Trophoblast cell (in vitro differentiated cells and primary cell): ENCODE results near the gene GHR.

ENCODE experiments used
- DNase-seq, 2 donors: peaks; one replicate each; pipeline ENCODE4 v3.0.0-alpha.2; 2016
- H2AFZ ChIP-seq: 2 replicates; pipeline ENCODE4 v1.6.1; 2013; ENCODE audit warnings: low read length, moderate library complexity, mild to moderate bottlenecking; ENCODE audit not compliant: insufficient read depth, poor library complexity
- H2AK5ac ChIP-seq: 2 replicates; pipeline ENCODE4 v1.6.1; 2013; ENCODE audit warnings: mild to moderate bottlenecking, low read length
- H2BK120ac ChIP-seq: 2 replicates; pipeline ENCODE4 v1.6.1; 2013; ENCODE audit warnings: low read length, mild to moderate bottlenecking, moderate library complexity; ENCODE audit not compliant: insufficient read depth, poor library complexity
- H2BK12ac ChIP-seq: 2 replicates; pipeline ENCODE4 v1.6.1; 2013; ENCODE audit warnings: mild to moderate bottlenecking, low read length, moderate library complexity
- H2BK5ac ChIP-seq: 2 replicates; pipeline ENCODE4 v1.6.1; 2013; ENCODE audit warnings: low read length, low read depth, moderate library complexity, mild to moderate bottlenecking; ENCODE audit not compliant: poor library complexity
- H3K14ac ChIP-seq: 2 replicates; pipeline ENCODE4 v1.6.1; 2013; ENCODE audit warnings: mild to moderate bottlenecking, low read length
- H3K18ac ChIP-seq: 2 replicates; pipeline ENCODE4 v1.6.1; 2013; ENCODE audit warnings: mild to moderate bottlenecking, low read length
- H3K23ac ChIP-seq: 2 replicates; pipeline ENCODE4 v1.6.1; 2013; ENCODE audit warnings: low read length
- H3K27ac ChIP-seq: 2 replicates; pipeline ENCODE4 v1.5.1; 2013; ENCODE audit warnings: low read depth, mild to moderate bottlenecking, inconsistent platforms, low read length, moderate library complexity
- H3K27me3 ChIP-seq: 2 replicates; pipeline ENCODE4 v1.6.1; 2013; ENCODE audit warnings: inconsistent platforms, mild to moderate bottlenecking, low read length, moderate library complexity; ENCODE audit not compliant: insufficient read depth
- H3K36me3 ChIP-seq, 2 experiments: 1 replicate in 1 of 2; 2 replicates in 1 of 2; pipeline ENCODE4 v1.6.1; 2013; ENCODE audit warnings: low read length in 2 of 2, mild to moderate bottlenecking in 2 of 2, moderate library complexity in 1 of 2; ENCODE audit not compliant: insufficient read depth in 2 of 2, control insufficient read depth in 1 of 2
- H3K4ac ChIP-seq: 2 replicates; pipeline ENCODE4 v1.6.1; 2013; ENCODE audit warnings: low read depth, mild to moderate bottlenecking, low read length, moderate library complexity
- H3K4me1 ChIP-seq, 2 experiments: 1 replicate in 1 of 2; 2 replicates in 1 of 2; pipeline ENCODE4 v1.6.1; 2013; ENCODE audit warnings: low read length in 2 of 2, mild to moderate bottlenecking in 2 of 2, moderate library complexity in 1 of 2; ENCODE audit not compliant: insufficient read depth in 2 of 2, control insufficient read depth in 1 of 2
- H3K4me2 ChIP-seq: 2 replicates; pipeline ENCODE4 v1.6.1; 2013; ENCODE audit warnings: inconsistent platforms, mild to moderate bottlenecking, low read length, moderate library complexity
- H3K4me3 ChIP-seq: 2 replicates; pipeline ENCODE4 v1.5.1; 2013; ENCODE audit warnings: mild to moderate bottlenecking, low read depth, low read length, inconsistent platforms
- H3K79me1 ChIP-seq: one replicate; pipeline ENCODE4 v1.6.1; 2013; ENCODE audit warnings: low read length
- H3K79me2 ChIP-seq: 2 replicates; pipeline ENCODE4 v1.6.1; 2013; ENCODE audit warnings: low read length, mild to moderate bottlenecking; ENCODE audit not compliant: control insufficient read depth, insufficient read depth, poor library complexity
- H3K9ac ChIP-seq: 2 replicates; pipeline ENCODE4 v1.6.1; 2013; ENCODE audit warnings: mild to moderate bottlenecking, low read length
- H3K9me3 ChIP-seq: 2 replicates; pipeline ENCODE4 v1.6.1; 2013; ENCODE audit warnings: low read depth, mild to moderate bottlenecking, control low read depth, inconsistent platforms, low read length; ENCODE audit not compliant: insufficient read depth
- H4K12ac ChIP-seq: 2 replicates; pipeline ENCODE4 v1.6.1; 2013; ENCODE audit warnings: low read depth, mild to moderate bottlenecking, low read length, moderate library complexity
- H4K8ac ChIP-seq: 2 replicates; pipeline ENCODE4 v1.6.1; 2013; ENCODE audit warnings: low read depth, mild to moderate bottlenecking, low read length, moderate library complexity
- H4K91ac ChIP-seq: one replicate; pipeline ENCODE4 v1.6.1; 2013; ENCODE audit warnings: low read depth, mild to moderate bottlenecking, low read length, moderate library complexity
- WGBS: extraction: QIAGEN DNeasy Blood & Tissue Kit; methylation state at CpG from one replicate; pipeline ENCODE4 v1.1.7; 2013; ENCODE audit warnings: missing lambda C conversion rate; ENCODE audit not compliant: insufficient read length, insufficient coverage; ENCODE audit errors: extremely low coverage; 5-methylcytosine and 5-hydroxymethylcytosine counted together

Gene GHR

DNA sequence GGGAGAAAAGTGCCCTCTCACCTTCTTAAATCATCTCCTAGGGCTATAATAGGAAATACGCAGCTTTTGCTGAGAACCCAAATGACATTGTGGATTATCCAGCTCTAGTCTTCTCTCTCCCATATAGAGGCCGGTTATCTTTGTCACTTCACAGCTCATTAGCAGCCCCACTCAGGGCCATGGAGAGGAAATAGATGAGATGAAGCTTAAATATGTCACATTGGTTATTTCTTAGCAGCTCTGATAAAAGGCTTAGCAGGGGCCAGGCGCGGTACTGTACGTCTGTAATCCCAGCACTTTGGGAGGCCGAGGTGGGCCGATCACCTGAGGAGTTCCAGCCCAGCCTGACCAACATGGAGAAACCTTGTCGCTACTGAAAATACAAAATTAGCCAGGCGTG, 90.0 kb downstream of the GHR start:
- Histone ChIP-seq H3K27me3 (no peaks in the 10 kb centered on the region), H3K27ac (no peak overlapping the region), H4K12ac (no peak overlapping the region), H2AK5ac (no peak overlapping the region), H3K9me3 (no peaks in the 10 kb centered on the region), H4K8ac (no peak overlapping the region), H3K4me1 (no peaks in the 10 kb centered on the region), H3K9ac (no peak overlapping the region), H3K4me3 (no peak overlapping the region), H2AFZ (no peak overlapping the region), H3K79me2 (no peaks in the 10 kb centered on the region), H3K23ac (no peak overlapping the region), H3K14ac (no peak overlapping the region), H3K4ac (no peak overlapping the region), H2BK12ac (no peak overlapping the region), H3K36me3 (no peaks in the 10 kb centered on the region), H2BK120ac (no peak overlapping the region), H3K4me2 (no peak overlapping the region), H4K91ac (no peak overlapping the region), H3K79me1 (no peaks in the 10 kb centered on the region), H3K18ac (no peak overlapping the region), H2BK5ac (no peak overlapping the region)
- WGBS: no CpG with 5 or more reads among the region's 9 CpGs
- DNase-seq: no peak

DNA sequence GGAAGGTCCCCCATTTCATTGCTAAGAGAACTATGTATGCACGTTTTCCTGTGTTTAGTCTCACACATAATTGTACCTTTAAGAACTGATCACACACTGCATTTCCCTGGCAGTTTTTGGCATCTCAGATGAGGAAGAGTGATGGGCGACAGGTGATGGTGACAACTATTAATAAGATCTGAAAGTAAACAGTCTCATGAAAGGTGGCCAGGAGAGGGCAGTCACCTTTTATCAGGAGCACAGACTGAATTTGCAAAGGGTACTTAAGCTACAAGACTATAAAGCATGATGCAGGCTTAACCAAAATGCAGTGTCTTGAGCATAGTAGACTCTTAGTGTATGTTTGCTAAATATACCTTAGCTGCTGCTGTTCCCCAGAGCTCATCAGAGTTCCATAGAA, 91.5 kb downstream of the GHR start:
- Histone ChIP-seq H2AFZ (no peak overlapping the region), H3K79me2 (no peaks in the 10 kb centered on the region), H3K4me1 (no peaks in the 10 kb centered on the region), H4K8ac (no peak overlapping the region), H3K36me3 (no peaks in the 10 kb centered on the region), H3K18ac (no peak overlapping the region), H2BK5ac (no peak overlapping the region), H3K4ac (no peak overlapping the region), H3K14ac (no peak overlapping the region), H3K27ac (no peak overlapping the region), H2BK120ac (no peak overlapping the region), H3K9ac (no peak overlapping the region), H3K27me3 (no peaks in the 10 kb centered on the region), H2BK12ac (no peak overlapping the region), H3K4me2 (no peak overlapping the region), H3K9me3 (no peaks in the 10 kb centered on the region), H4K91ac (no peak overlapping the region), H3K4me3 (no peak overlapping the region), H3K79me1 (no peaks in the 10 kb centered on the region), H2AK5ac (no peak overlapping the region), H3K23ac (no peak overlapping the region), H4K12ac (no peak overlapping the region)
- no CpG with 5 or more reads among the region's 2 CpGs for WGBS
- peak; percentile 21 to 52 for DNase-seq

DNA sequence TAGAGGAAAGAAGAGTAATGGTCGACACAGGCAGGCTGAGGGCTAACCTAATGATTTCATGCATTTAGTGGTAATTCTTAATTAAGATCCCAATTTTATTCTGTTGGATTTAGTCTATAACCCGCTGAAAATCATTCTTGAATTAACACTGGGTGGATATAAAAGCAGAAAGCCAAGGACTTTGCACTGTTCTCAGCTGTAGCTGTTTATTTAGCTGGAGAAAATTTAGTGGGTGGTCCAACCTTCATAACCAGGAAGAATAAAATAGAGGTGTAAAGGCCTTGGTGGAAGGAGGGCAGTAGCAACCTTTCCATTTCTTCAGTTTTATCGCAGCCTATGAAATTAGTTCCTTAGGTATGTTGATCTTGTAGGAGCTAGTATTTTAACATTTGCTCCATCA, 92.3 kb downstream of the GHR start:
- Histone ChIP-seq H2BK12ac (no peak overlapping the region), H3K9ac (no peak overlapping the region), H3K4me1 (no peaks in the 10 kb centered on the region), H3K4me2 (no peak overlapping the region), H2AFZ (no peak overlapping the region), H3K9me3 (no peaks in the 10 kb centered on the region), H2BK5ac (no peak overlapping the region), H3K79me2 (no peaks in the 10 kb centered on the region), H4K12ac (no peak overlapping the region), H3K27ac (no peak overlapping the region), H2BK120ac (no peak overlapping the region), H3K23ac (no peak overlapping the region), H3K79me1 (no peaks in the 10 kb centered on the region), H4K91ac (no peak overlapping the region), H2AK5ac (no peak overlapping the region), H3K14ac (no peak overlapping the region), H4K8ac (no peak overlapping the region), H3K4me3 (no peak overlapping the region), H3K27me3 (no peaks in the 10 kb centered on the region), H3K36me3 (no peaks in the 10 kb centered on the region), H3K18ac (no peak overlapping the region), H3K4ac (no peak overlapping the region)
- DNase-seq: no peak
- no CpG with 5 or more reads among the region's 3 CpGs for WGBS

DNA sequence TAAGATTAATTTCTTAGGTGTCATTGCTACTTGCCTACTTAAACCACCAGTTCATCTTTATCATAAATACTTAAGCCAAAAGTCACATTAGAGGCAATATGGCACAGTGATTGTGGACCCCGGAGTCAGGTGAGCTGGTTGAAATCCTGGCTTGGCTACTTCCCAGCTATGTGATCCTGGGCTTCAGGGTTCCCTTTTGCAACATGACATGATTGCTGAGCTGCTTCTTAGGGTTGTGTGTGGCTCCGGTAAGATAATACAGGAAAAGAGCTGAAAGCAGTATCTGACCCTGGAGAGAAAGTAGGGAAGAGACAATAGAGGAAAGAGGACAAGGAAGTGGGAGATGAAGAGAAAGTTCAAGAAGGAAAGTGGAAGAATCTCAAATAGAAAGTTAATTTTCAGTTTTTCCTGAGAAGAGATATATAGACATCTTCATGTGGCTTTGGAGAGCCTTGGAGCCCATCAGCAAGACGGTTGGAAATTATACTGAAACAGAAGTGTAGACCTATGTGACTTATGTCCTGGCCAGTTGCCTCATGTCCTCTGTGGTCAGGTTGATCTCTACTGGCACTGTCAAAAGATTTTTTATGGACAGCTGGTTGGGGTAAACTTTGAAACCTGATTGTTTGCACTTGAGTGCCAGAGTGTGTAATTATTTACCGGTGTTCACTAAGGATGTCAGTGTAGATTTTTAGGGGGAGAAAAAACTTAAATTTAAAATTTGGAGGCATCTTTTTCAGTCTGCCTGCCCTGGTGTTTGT, 93.2 kb downstream of the GHR start:
- H3K27me3 ChIP-seq: no peaks in the 10 kb centered on the region
- no peak overlapping the region for H2BK12ac ChIP-seq
- DNase-seq: no peak
- H3K18ac ChIP-seq: no peak overlapping the region
- no peak overlapping the region for H3K14ac ChIP-seq
- no peak overlapping the region for H3K9ac ChIP-seq
- H2AFZ ChIP-seq: no peak overlapping the region
- no peak overlapping the region for H2AK5ac ChIP-seq
- no peak overlapping the region for H4K91ac ChIP-seq
- H4K12ac ChIP-seq: no peak overlapping the region
- no peaks in the 10 kb centered on the region for H3K79me1 ChIP-seq
- no peak overlapping the region for H3K4ac ChIP-seq
- no peak overlapping the region for H3K4me3 ChIP-seq
- no peaks in the 10 kb centered on the region for H3K36me3 ChIP-seq
- H2BK120ac ChIP-seq: no peak overlapping the region
- H3K27ac ChIP-seq: no peak overlapping the region
- H3K79me2 ChIP-seq: no peaks in the 10 kb centered on the region
- H3K4me2 ChIP-seq: no peak overlapping the region
- H3K9me3 ChIP-seq: no peaks in the 10 kb centered on the region
- no peak overlapping the region for H3K23ac ChIP-seq
- no peak overlapping the region for H4K8ac ChIP-seq
- no peaks in the 10 kb centered on the region for H3K4me1 ChIP-seq
- H2BK5ac ChIP-seq: no peak overlapping the region
- no CpG with 5 or more reads among the region's 4 CpGs for WGBS
